Measurements from ENCODE around the gene IRF8.

DNA sequence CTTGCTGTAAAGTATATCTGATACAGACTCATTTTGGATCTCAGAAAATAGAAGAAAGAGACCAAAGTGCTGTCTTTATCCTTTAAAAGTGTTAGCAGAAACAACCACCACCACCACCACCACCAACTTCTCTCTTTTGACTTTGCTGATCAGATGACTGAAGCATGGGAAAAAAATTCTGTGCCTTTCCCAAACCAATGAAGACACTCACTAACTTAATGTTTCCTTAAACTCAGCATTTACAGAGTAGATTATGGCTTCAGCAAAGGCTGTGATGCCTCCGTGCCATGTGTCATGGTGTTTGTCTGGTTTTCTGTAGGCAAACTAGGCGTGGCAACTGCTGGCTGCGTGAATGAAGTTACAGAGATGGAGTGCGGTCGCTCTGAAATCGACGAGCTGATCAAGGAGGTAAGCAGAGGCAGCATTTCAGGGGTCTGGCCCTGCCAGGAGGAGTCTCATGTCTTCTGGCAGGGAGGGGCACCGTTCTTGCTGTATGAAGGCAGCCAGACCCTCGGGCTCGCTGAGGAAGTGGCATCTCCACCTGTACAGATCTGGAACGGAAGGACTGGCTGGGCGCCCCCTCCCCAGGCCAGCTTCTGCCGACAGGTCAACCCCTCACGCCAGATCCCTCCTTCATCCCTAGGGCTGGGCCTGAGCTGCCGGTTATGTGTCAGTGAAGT, 12.4 kb downstream of the IRF8 start:
- TF ChIP-seq EZH2 (IDR thresholded peaks at IDR 0.05; ENCODE audit: low read length, missing control alignments) (no peak), CTCF (conservative IDR thresholded peaks at IDR 0.05 in 1 of 2, IDR thresholded peaks at IDR 0.05 in 1 of 2; ENCODE audit: low read depth in 1 of 2, low read length in 2 of 2) (no peak)
